AG04450 (cell line): ENCODE results near the gene EHD2. TPM values are rescaled to one million over a fixed set of nuclear protein-coding genes. Genes with fewer than 3 reads are reported as not detected.
"Not testable (repeated sequence)": the region's sequence is repeated elsewhere in the genome, so short reads cannot be mapped to it uniquely, and the experiment has no call there.

Source experiments
- CTCF ChIA-PET: fragments of 300-600, 350-600 bp; formaldehyde crosslinking; extraction: SDS; loops from one replicate; lab custom pipeline; 2022; ENCODE audit warnings: antibody characterized with exemption, inconsistent platforms; lab: Charles Lee
- POLR2A ChIA-PET: fragments of 350-600 bp; formaldehyde crosslinking; extraction: SDS; loops from one replicate; lab custom pipeline; 2021; ENCODE audit warnings: antibody characterized with exemption, inconsistent platforms; lab: Yijun Ruan, JAX
- DNase-seq: peaks from one replicate; pipeline ENCODE4 v3.0.0-alpha.2; 2011; ENCODE audit warnings: low read depth, low spot score
- H3K27ac ChIP-seq: one replicate; pipeline ENCODE4 v1.5.1; 2012; ENCODE audit warnings: low read depth, low read length, control low read depth
- H3K27me3 ChIP-seq: one replicate; pipeline ENCODE4 v1.6.0; 2012; ENCODE audit warnings: low read length; ENCODE audit not compliant: control insufficient read depth, insufficient read depth
- H3K4me3 ChIP-seq: 2 replicates; pipeline ENCODE4 v1.5.1; 2011; ENCODE audit warnings: mild to moderate bottlenecking, low read depth, low read length, control low read depth
- H3K9me3 ChIP-seq: 2 replicates; pipeline ENCODE4 v1.5.1; 2012; ENCODE audit warnings: low read length; ENCODE audit not compliant: control insufficient read depth, insufficient read depth
- polyA plus RNA-seq: library from polyadenylated mRNA; depleted of rRNA; stranded (reverse); fragments of >200 nt; gene quantifications from 2 replicates; pipeline ENCODE4 v1.2.3, GENCODE V29; 2011
- TF ChIP-seq, protein P1 (sequence below): IDR thresholded peaks from 2 replicates; pipeline ENCODE4 v1.5.1; 2011; ENCODE audit warnings: low read depth, low read length, control low read depth, inconsistent platforms

The EHD2 gene
- polyA plus RNA-seq, 1 experiment = 84.0 TPM

DNA sequence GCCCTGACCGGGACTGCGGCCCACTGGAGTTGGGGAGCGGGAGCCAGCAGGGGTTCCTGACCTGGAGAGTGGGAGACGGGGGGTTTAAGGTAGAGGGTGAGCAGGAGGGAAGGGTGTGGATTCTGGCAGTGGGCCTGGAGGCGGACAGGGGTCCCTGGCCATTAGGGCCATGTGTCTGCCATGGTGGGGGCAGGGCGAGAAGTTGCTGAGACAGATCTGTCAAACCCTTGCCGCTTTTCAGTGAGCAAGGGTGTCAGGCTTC, 53.1 kb downstream of the EHD2 start:
- DNase-seq = no peak
- no peak overlapping the region for H3K4me3 ChIP-seq
- CTCF ChIA-PET = interaction anchor here (1.4 to 2.5 kb wide), 5 partner anchors 9 to 98 kb away, joined by 5 to 17 read pairs (median 7); no protein-coding TSS in a partner anchor
- POLR2A ChIA-PET = interaction anchor here (1.2 kb wide), 1 partner anchor 14 kb away, joined by 3 read pairs; no protein-coding TSS in a partner anchor
- TF ChIP-seq, protein P1, sequence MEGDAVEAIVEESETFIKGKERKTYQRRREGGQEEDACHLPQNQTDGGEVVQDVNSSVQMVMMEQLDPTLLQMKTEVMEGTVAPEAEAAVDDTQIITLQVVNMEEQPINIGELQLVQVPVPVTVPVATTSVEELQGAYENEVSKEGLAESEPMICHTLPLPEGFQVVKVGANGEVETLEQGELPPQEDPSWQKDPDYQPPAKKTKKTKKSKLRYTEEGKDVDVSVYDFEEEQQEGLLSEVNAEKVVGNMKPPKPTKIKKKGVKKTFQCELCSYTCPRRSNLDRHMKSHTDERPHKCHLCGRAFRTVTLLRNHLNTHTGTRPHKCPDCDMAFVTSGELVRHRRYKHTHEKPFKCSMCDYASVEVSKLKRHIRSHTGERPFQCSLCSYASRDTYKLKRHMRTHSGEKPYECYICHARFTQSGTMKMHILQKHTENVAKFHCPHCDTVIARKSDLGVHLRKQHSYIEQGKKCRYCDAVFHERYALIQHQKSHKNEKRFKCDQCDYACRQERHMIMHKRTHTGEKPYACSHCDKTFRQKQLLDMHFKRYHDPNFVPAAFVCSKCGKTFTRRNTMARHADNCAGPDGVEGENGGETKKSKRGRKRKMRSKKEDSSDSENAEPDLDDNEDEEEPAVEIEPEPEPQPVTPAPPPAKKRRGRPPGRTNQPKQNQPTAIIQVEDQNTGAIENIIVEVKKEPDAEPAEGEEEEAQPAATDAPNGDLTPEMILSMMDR = no peak
- H3K27ac ChIP-seq = no peak overlapping the region
- no peaks in the 10 kb centered on the region for H3K9me3 ChIP-seq
- peaks cover 8% of the 10 kb centered on the region for H3K27me3 ChIP-seq

DNA sequence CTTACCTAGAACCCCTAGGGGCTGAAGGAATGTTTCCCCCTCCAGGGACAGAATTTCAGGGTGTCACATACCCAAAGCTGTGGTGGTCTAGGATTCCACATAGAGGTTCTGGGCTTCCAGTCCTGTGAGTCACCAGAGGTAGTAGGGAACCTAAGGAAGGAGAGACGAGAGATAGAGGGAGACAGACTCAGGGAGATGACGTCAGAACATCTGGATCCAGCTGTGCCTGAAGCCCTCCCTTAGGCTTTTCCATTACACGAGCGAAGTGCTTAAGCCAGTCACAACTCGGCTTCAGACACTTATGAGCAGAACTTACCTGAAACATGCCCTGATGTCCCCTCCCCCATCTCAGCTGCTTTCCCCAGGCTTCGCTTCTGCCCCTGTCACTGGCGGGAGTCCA, 53.4 kb downstream of the EHD2 start:
- TF ChIP-seq, protein P1 = no peak
- H3K9me3 ChIP-seq = no peaks in the 10 kb centered on the region
- CTCF ChIA-PET = interaction anchor here (0.6 to 2.5 kb wide), 5 partner anchors 9 to 675 kb away, joined by 3 to 17 read pairs (median 6); no protein-coding TSS in a partner anchor
- no peak for DNase-seq
- POLR2A ChIA-PET = no interaction called here
- peaks cover 8% of the 10 kb centered on the region for H3K27me3 ChIP-seq
- no peak overlapping the region for H3K27ac ChIP-seq
- no peak overlapping the region for H3K4me3 ChIP-seq

- DNase-seq = no peak
- TF ChIP-seq, protein P1 = no peak
- H3K9me3 ChIP-seq = no peaks in the 10 kb centered on the region
- ChIA-PET POLR2A (interaction anchor here (0.6 kb wide), 1 partner anchor 9 kb away, joined by 3 read pairs; no protein-coding TSS in a partner anchor), CTCF (interaction anchor here (0.6 to 2.5 kb wide), 5 partner anchors 9 to 674 kb away, joined by 3 to 17 read pairs (median 4); no protein-coding TSS in a partner anchor)
- no peak overlapping the region for H3K27ac ChIP-seq
- H3K4me3 ChIP-seq = no peak overlapping the region
- H3K27me3 ChIP-seq = peaks cover 8% of the 10 kb centered on the region
These were observed 54.1 kb downstream of the EHD2 start for GRCh38 chr19:47767349-47767748.

- no peak for DNase-seq
- no peak overlapping the region for H3K27ac ChIP-seq
- no peak overlapping the region for H3K4me3 ChIP-seq
- peaks cover 8% of the 10 kb centered on the region for H3K27me3 ChIP-seq
- ChIA-PET CTCF (no interaction called here), POLR2A (no interaction called here)
- TF ChIP-seq, protein P1 = no peak
- no peaks in the 10 kb centered on the region for H3K9me3 ChIP-seq
These were observed 55.4 kb downstream of the EHD2 start for GRCh38 chr19:47768604-47769003.

GRCh38 chr19:47769534-47769933, 56.3 kb downstream of the EHD2 start:
- ChIA-PET CTCF (no interaction called here), POLR2A (no interaction called here)
- DNase-seq = no peak
- H3K27ac ChIP-seq = no peak overlapping the region
- no peaks in the 10 kb centered on the region for H3K9me3 ChIP-seq
- TF ChIP-seq, protein P1 = no peak
- peaks cover 8% of the 10 kb centered on the region for H3K27me3 ChIP-seq
- H3K4me3 ChIP-seq = no peak overlapping the region

GRCh38 chr19:47771291-47771690, 58.1 kb downstream of the EHD2 start:
- H3K27ac ChIP-seq, H3K9me3 ChIP-seq, H3K27me3 ChIP-seq, POLR2A ChIA-PET, CTCF ChIA-PET, DNase-seq, H3K4me3 ChIP-seq: not testable (repeated sequence)
